ENCODE measurements around the gene PNLDC1. TPM values are rescaled to one million over a fixed set of nuclear protein-coding genes. Genes with fewer than 3 reads are reported as not detected.
"Not testable (repeated sequence)": the region's sequence is repeated elsewhere in the genome, so short reads cannot be mapped to it uniquely, and the experiment has no call there.

PNLDC1 gene
- total RNA-seq, 2 experiments from 2014 or later, result 0.42 to 0.96 TPM

- Mint-ChIP-seq H3K27ac (peak overlapping the region; percentile 49), H3K4me3 (no peak overlapping the region), H3K36me3 (no peaks in the 10 kb centered on the region), H3K9me3 (no peaks in the 10 kb centered on the region), H3K4me1 (peaks cover 13% of the 10 kb centered on the region), H3K27me3 (no peaks in the 10 kb centered on the region)
- ATAC-seq (ENCODE audit: low read depth), result no peak
- no peak for DNase-seq
- POLR2A ChIA-PET, result no interaction called here
Measured at GRCh38 chr6:159815410-159815809, 15.3 kb downstream of the PNLDC1 start.

- H3K36me3 Mint-ChIP-seq; ATAC-seq (ENCODE audit: low read depth); H3K4me3 Mint-ChIP-seq; POLR2A ChIA-PET; H3K27me3 Mint-ChIP-seq; H3K27ac Mint-ChIP-seq; DNase-seq; H3K9me3 Mint-ChIP-seq: not testable (repeated sequence)
- H3K4me1 Mint-ChIP-seq, result peaks cover 17% of the 10 kb centered on the region
Measured at GRCh38 chr6:159816775-159817174, 16.7 kb downstream of the PNLDC1 start.

- no peaks in the 10 kb centered on the region for H3K27me3 Mint-ChIP-seq
- H3K27ac Mint-ChIP-seq, result no peak overlapping the region
- POLR2A ChIA-PET, result no interaction called here
- H3K9me3 Mint-ChIP-seq, result no peaks in the 10 kb centered on the region
- H3K36me3 Mint-ChIP-seq, result no peaks in the 10 kb centered on the region
- H3K4me1 Mint-ChIP-seq, result peaks cover 15% of the 10 kb centered on the region
- DNase-seq, result no peak
- no peak overlapping the region for H3K4me3 Mint-ChIP-seq
- ATAC-seq (ENCODE audit: low read depth), result no peak
Measured at GRCh38 chr6:159817951-159818739, 18.1 kb downstream of the PNLDC1 start.

- H3K4me1 Mint-ChIP-seq, result peaks cover 15% of the 10 kb centered on the region
- POLR2A ChIA-PET, result interaction anchor here (1.0 to 2.2 kb wide), 6 partner anchors 10 to 774 kb away, joined by 3 to 12 read pairs (median 4); partner anchors contain the start of genes MRPL18, TAGAP and TCP1
- H3K9me3 Mint-ChIP-seq, result no peaks in the 10 kb centered on the region
- DNase-seq, result no peak
- no peak for ATAC-seq (ENCODE audit: low read depth)
- peak overlapping the region; percentile 87 for H3K27ac Mint-ChIP-seq
- no peaks in the 10 kb centered on the region for H3K36me3 Mint-ChIP-seq
- peak overlapping the region; percentile 74 for H3K4me3 Mint-ChIP-seq
- H3K27me3 Mint-ChIP-seq, result no peaks in the 10 kb centered on the region
Measured at GRCh38 chr6:159819098-159819497, 19.0 kb downstream of the PNLDC1 start.

GRCh38 chr6:159819932-159820640, 20.0 kb downstream of the PNLDC1 start:
- H3K27ac Mint-ChIP-seq, result peak overlapping the region; percentile 87
- no peaks in the 10 kb centered on the region for H3K36me3 Mint-ChIP-seq
- DNase-seq, result peak; percentile 54
- POLR2A ChIA-PET, result interaction anchor here (0.8 to 2.2 kb wide), 9 partner anchors 8 to 775 kb away, joined by 3 to 12 read pairs (median 4); partner anchors contain the start of genes MRPL18, TAGAP, TCP1 and WTAP
- peak overlapping the region; percentile 74 for H3K4me3 Mint-ChIP-seq
- H3K27me3 Mint-ChIP-seq, result no peaks in the 10 kb centered on the region
- peak; percentile 86 for ATAC-seq (ENCODE audit: low read depth)
- H3K4me1 Mint-ChIP-seq, result peaks cover 15% of the 10 kb centered on the region
- no peaks in the 10 kb centered on the region for H3K9me3 Mint-ChIP-seq

GRCh38 chr6:159821122-159821521, 21.0 kb downstream of the PNLDC1 start:
- H3K27me3 Mint-ChIP-seq, result no peaks in the 10 kb centered on the region
- no peak overlapping the region for H3K4me3 Mint-ChIP-seq
- POLR2A ChIA-PET, result interaction anchor here (2.2 kb wide), 1 partner anchor 12 kb away, joined by 11 read pairs; no protein-coding TSS in a partner anchor

GRCh38 chr6:159821726-159822125, 21.6 kb downstream of the PNLDC1 start:
- ATAC-seq (ENCODE audit: low read depth), result no peak
- no peak for DNase-seq
- POLR2A ChIA-PET, result no interaction called here
- Mint-ChIP-seq H3K36me3 (no peaks in the 10 kb centered on the region), H3K9me3 (no peaks in the 10 kb centered on the region), H3K27me3 (no peaks in the 10 kb centered on the region), H3K4me3 (no peak overlapping the region), H3K27ac (no peak overlapping the region), H3K4me1 (peaks cover 15% of the 10 kb centered on the region)

More at GRCh38 chr6:159821122-159821521, 21.0 kb downstream of the PNLDC1 start:
- H3K27ac Mint-ChIP-seq, result no peak overlapping the region
- ATAC-seq (ENCODE audit: low read depth) (no peak), DNase-seq (no peak)
- no peaks in the 10 kb centered on the region for H3K9me3 Mint-ChIP-seq
- H3K36me3 Mint-ChIP-seq, result no peaks in the 10 kb centered on the region
- H3K4me1 Mint-ChIP-seq, result peaks cover 15% of the 10 kb centered on the region

- DNase-seq, result no peak
- Mint-ChIP-seq H3K27ac (no peak overlapping the region), H3K27me3 (no peaks in the 10 kb centered on the region), H3K4me1 (peaks cover 15% of the 10 kb centered on the region), H3K4me3 (no peak overlapping the region), H3K36me3 (no peaks in the 10 kb centered on the region), H3K9me3 (no peaks in the 10 kb centered on the region)
- ATAC-seq (ENCODE audit: low read depth), result no peak
- POLR2A ChIA-PET, result no interaction called here
Measured at GRCh38 chr6:159823953-159824352, 23.9 kb downstream of the PNLDC1 start.

- POLR2A ChIA-PET; H3K4me3 Mint-ChIP-seq; H3K36me3 Mint-ChIP-seq; H3K9me3 Mint-ChIP-seq; H3K27ac Mint-ChIP-seq; H3K27me3 Mint-ChIP-seq; DNase-seq; ATAC-seq (ENCODE audit: low read depth): not testable (repeated sequence)
- peaks cover 16% of the 10 kb centered on the region for H3K4me1 Mint-ChIP-seq
Measured at GRCh38 chr6:159824690-159825089, 24.6 kb downstream of the PNLDC1 start.

GRCh38 chr6:159826004-159826403, 25.9 kb downstream of the PNLDC1 start:
- POLR2A ChIA-PET, result no interaction called here
- H3K4me3 Mint-ChIP-seq, result no peak overlapping the region
- no peaks in the 10 kb centered on the region for H3K36me3 Mint-ChIP-seq
- no peak overlapping the region for H3K27ac Mint-ChIP-seq
- ATAC-seq (ENCODE audit: low read depth) (no peak), DNase-seq (no peak)
- H3K9me3 Mint-ChIP-seq, result no peaks in the 10 kb centered on the region
- peaks cover 8% of the 10 kb centered on the region for H3K4me1 Mint-ChIP-seq
- H3K27me3 Mint-ChIP-seq, result no peaks in the 10 kb centered on the region

- Mint-ChIP-seq H3K9me3 (no peaks in the 10 kb centered on the region), H3K4me1 (peaks cover 8% of the 10 kb centered on the region), H3K36me3 (no peaks in the 10 kb centered on the region), H3K27ac (no peak overlapping the region), H3K4me3 (no peak overlapping the region), H3K27me3 (peaks cover 2% of the 10 kb centered on the region)
- DNase-seq (no peak), ATAC-seq (ENCODE audit: low read depth) (no peak)
- POLR2A ChIA-PET, result no interaction called here
Measured at GRCh38 chr6:159826968-159827647, 27.0 kb downstream of the PNLDC1 start.

GRCh38 chr6:159828074-159828473, 28.0 kb downstream of the PNLDC1 start:
- ATAC-seq (ENCODE audit: low read depth) (no peak), DNase-seq (no peak)
- Mint-ChIP-seq H3K27me3 (peaks cover 2% of the 10 kb centered on the region), H3K27ac (no peak overlapping the region), H3K36me3 (no peaks in the 10 kb centered on the region), H3K4me3 (no peak overlapping the region), H3K9me3 (no peaks in the 10 kb centered on the region), H3K4me1 (peaks cover 8% of the 10 kb centered on the region)
- POLR2A ChIA-PET, result no interaction called here

GRCh38 chr6:159829526-159829925, 29.4 kb downstream of the PNLDC1 start:
- H3K9me3 Mint-ChIP-seq, result no peaks in the 10 kb centered on the region
- POLR2A ChIA-PET, result interaction anchor here (0.6 to 1.7 kb wide), 4 partner anchors 10 to 40 kb away, joined by 3 to 6 read pairs (median 4); partner anchors contain the start of genes MRPL18 and TCP1
- ATAC-seq (ENCODE audit: low read depth), result no peak
- H3K36me3 Mint-ChIP-seq, result no peaks in the 10 kb centered on the region
- H3K4me1 Mint-ChIP-seq, result peaks cover 14% of the 10 kb centered on the region
- H3K27ac Mint-ChIP-seq, result no peak overlapping the region
- no peak overlapping the region for H3K4me3 Mint-ChIP-seq
- H3K27me3 Mint-ChIP-seq, result peaks cover 2% of the 10 kb centered on the region
- DNase-seq, result no peak

Data from activated naive CD8-positive, alpha-beta T cell treated with anti-CD3 and anti-CD28 coated beads, Interleukin-2, amount 10 ng/mL, durations not matched to agents 7 days and 5 days (primary cell).